H1 (cell line): ENCODE measurements around the gene ANKRD65. TPM values are rescaled to one million over a fixed set of nuclear protein-coding genes. Genes with fewer than 3 reads are reported as not detected.

Experiments
- CHD1 ChIP-seq: IDR thresholded peaks from 2 replicates; pipeline ENCODE4 v1.6.1; 2012; ENCODE audit warnings: low read depth, low read length, improper control_type of control experiment
- KDM1A ChIP-seq: fragments of 200-600, 300-600 bp; sonication (generic); IDR thresholded peaks from 2 replicates; pipeline ENCODE4 v1.7.1; 2016; ENCODE audit warnings: mild to moderate bottlenecking, low read length, borderline replicate concordance
- RXRA ChIP-seq: IDR thresholded peaks from 2 replicates; pipeline ENCODE4 v1.6.1; 2011; ENCODE audit warnings: low read depth, mild to moderate bottlenecking, low read length, moderate library complexity; ENCODE audit not compliant: insufficient read depth
- SIX5 ChIP-seq: IDR thresholded peaks from 2 replicates; pipeline ENCODE4 v1.6.1; 2011; ENCODE audit warnings: mild to moderate bottlenecking, low read depth, low read length
- TAF1 ChIP-seq: IDR thresholded peaks from 2 replicates; pipeline ENCODE4 v1.6.1; 2011; ENCODE audit warnings: mild to moderate bottlenecking, low read depth, low read length
- polyA plus RNA-seq, 7 experiments: library from polyadenylated mRNA; depleted of rRNA in 3 of 7; stranded (reverse) in 5 of 7; unstranded in 2 of 7; fragments of >200 nt in 5 of 7; fragments of 200-250 nt in 2 of 7; gene quantifications; 1 replicate in 5 of 7; 2 replicates in 1 of 7; 4 replicates in 1 of 7; pipeline versions ENCODE4 v1.2.1 to v1.2.3, GENCODE V29; 2011 to 2013; ENCODE audit warnings: missing spikeins in 2 of 7, mixed read lengths in 2 of 7
- total RNA-seq: library from RNA; stranded (reverse); fragmentation: NEBNext Ultra II Directional; extraction: Animal tissue kit (Norgen Biotek cat#: 25700); gene quantifications from 2 replicates; pipeline ENCODE4 v1.2.1, GENCODE V29; 2021

ANKRD65 gene
- total and polyA plus RNA-seq, 2 of the 8 experiments (the other 6 are each of a cell fraction or from before 2014, with no cell fraction given) = 1.8 to 2.0 TPM

GRCh38 chr1:1395166-1395565 lies 25.9 kb downstream of the ANKRD65 start (continued):
- TF ChIP-seq KDM1A (no peak), SIX5 (no peak), RXRA (no peak), TAF1 (no peak), CHD1 (no peak)
